Measurements from ENCODE around the gene MYL12A. TPM values are rescaled to one million over a fixed set of nuclear protein-coding genes. Genes with fewer than 3 reads are reported as not detected.
A peak's percentile ranks its signal among the peaks of the same experiment; 100 is the strongest.

MYL12A gene
- total and polyA plus RNA-seq, 2 of the 13 experiments (the other 11 are each of a cell fraction or from before 2014, with no cell fraction given), result 261 to 277 TPM

GRCh38 chr18:3247240-3248061, at the start of gene MYL12A (continued):
- TF ChIP-seq PTBP1 (IDR thresholded peaks at IDR 0.05; ENCODE audit: low read depth, low read length, poor library complexity, severe bottlenecking), result peak; percentile 73
- no peak for TF ChIP-seq ZNF235 (CRISPR knock-in tag; IDR thresholded peaks at IDR 0.05; ENCODE audit: borderline replicate concordance)
- TF ChIP-seq IRF2 (CRISPR knock-in tag; IDR thresholded peaks at IDR 0.05), result peak; percentile 50
- no peak for TF ChIP-seq GFI1 (CRISPR knock-in tag; IDR thresholded peaks at IDR 0.05; ENCODE audit: borderline replicate concordance)
- TF ChIP-seq PAX8 (CRISPR knock-in tag; IDR thresholded peaks at IDR 0.05; ENCODE audit: borderline replicate concordance), result no peak
- TF ChIP-seq, protein P1, sequence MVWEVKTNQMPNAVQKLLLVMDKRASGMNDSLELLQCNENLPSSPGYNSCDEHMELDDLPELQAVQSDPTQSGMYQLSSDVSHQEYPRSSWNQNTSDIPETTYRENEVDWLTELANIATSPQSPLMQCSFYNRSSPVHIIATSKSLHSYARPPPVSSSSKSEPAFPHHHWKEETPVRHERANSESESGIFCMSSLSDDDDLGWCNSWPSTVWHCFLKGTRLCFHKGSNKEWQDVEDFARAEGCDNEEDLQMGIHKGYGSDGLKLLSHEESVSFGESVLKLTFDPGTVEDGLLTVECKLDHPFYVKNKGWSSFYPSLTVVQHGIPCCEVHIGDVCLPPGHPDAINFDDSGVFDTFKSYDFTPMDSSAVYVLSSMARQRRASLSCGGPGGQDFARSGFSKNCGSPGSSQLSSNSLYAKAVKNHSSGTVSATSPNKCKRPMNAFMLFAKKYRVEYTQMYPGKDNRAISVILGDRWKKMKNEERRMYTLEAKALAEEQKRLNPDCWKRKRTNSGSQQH (CRISPR knock-in tag; IDR thresholded peaks at IDR 0.05; ENCODE audit: low read depth), result 0 out of 2 replicates have a peak, but pooled peaks have one; percentile 60
- no peak for TF ChIP-seq HNRNPLL (IDR thresholded peaks at IDR 0.05; ENCODE audit: low read depth, low read length, poor library complexity, severe bottlenecking)
- no peak for TF ChIP-seq CREB3 (CRISPR knock-in tag; IDR thresholded peaks at IDR 0.05)
- no peak for TF ChIP-seq ZBTB8A (CRISPR knock-in tag; IDR thresholded peaks at IDR 0.05; ENCODE audit: borderline replicate concordance, low read depth)
- TF ChIP-seq TRAFD1 (CRISPR knock-in tag; IDR thresholded peaks at IDR 0.05; ENCODE audit: borderline replicate concordance), result no peak
- peak; percentile 96 for TF ChIP-seq RBFOX2 (IDR thresholded peaks at IDR 0.05; ENCODE audit: low read depth, low read length)
- TF ChIP-seq ZNF451 (CRISPR knock-in tag; IDR thresholded peaks at IDR 0.05), result no peak; the same call in 1 of the 2 replicates
- TF ChIP-seq NAIF1 (CRISPR knock-in tag; IDR thresholded peaks at IDR 0.05; ENCODE audit: borderline replicate concordance), result no peak
- no peak for TF ChIP-seq ZNF749 (CRISPR knock-in tag; IDR thresholded peaks at IDR 0.05; ENCODE audit: borderline replicate concordance)
- TF ChIP-seq SETDB1 (CRISPR knock-in tag; IDR thresholded peaks at IDR 0.05; ENCODE audit: borderline replicate concordance), result no peak
- TF ChIP-seq ZKSCAN1 (IDR thresholded peaks at IDR 0.05; ENCODE audit: low read length), result no peak
- no peak for TF ChIP-seq KLF15 (CRISPR knock-in tag; IDR thresholded peaks at IDR 0.05; ENCODE audit: borderline replicate concordance)
- peak; percentile 95 for TF ChIP-seq GABPB1 (CRISPR knock-in tag; IDR thresholded peaks at IDR 0.05)
- peak; percentile 10; the same call in 1 of the 2 replicates for TF ChIP-seq BRD4 (CRISPR knock-in tag; IDR thresholded peaks at IDR 0.05)
- TF ChIP-seq, protein P2, sequence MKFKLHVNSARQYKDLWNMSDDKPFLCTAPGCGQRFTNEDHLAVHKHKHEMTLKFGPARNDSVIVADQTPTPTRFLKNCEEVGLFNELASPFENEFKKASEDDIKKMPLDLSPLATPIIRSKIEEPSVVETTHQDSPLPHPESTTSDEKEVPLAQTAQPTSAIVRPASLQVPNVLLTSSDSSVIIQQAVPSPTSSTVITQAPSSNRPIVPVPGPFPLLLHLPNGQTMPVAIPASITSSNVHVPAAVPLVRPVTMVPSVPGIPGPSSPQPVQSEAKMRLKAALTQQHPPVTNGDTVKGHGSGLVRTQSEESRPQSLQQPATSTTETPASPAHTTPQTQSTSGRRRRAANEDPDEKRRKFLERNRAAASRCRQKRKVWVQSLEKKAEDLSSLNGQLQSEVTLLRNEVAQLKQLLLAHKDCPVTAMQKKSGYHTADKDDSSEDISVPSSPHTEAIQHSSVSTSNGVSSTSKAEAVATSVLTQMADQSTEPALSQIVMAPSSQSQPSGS (CRISPR knock-in tag; IDR thresholded peaks at IDR 0.05), result 0 out of 2 replicates have a peak, but pooled peaks have one; percentile 12
- peak; percentile 76 for TF ChIP-seq HIVEP1 (CRISPR knock-in tag; IDR thresholded peaks at IDR 0.05)
- peak; percentile 87; the same call in 1 of the 2 replicates for TF ChIP-seq REPIN1 (CRISPR knock-in tag; IDR thresholded peaks at IDR 0.05; ENCODE audit: borderline replicate concordance, low read depth)
- no peak for TF ChIP-seq MATR3 (CRISPR knock-in tag; IDR thresholded peaks at IDR 0.05)
- TF ChIP-seq SALL1 (CRISPR knock-in tag; IDR thresholded peaks at IDR 0.05), result peak; percentile 64
